Ovary (tissue), 3 donors: ENCODE measurements around the gene ADGRF1.

Experiments used
- CTCF ChIP-seq, 3 donors: fragments of 450-650 bp in 2 of 3; fragments of 200-600 bp in 1 of 3; IDR thresholded peaks; one replicate each; pipeline versions ENCODE4 v1.5.1 to v1.8.0; 2016 to 2022; ENCODE audit warnings: antibody characterized with exemption in 3 of 3, mild to moderate bottlenecking in 1 of 3
- POLR2A ChIP-seq: fragments of 450-650 bp; IDR thresholded peaks from one replicate; pipeline ENCODE4 v1.6.1; 2017; ENCODE audit warnings: antibody characterized with exemption, mild to moderate bottlenecking, moderate library complexity
- donor health status: DM: no; HTN: no; CAD: no.

- TF ChIP-seq POLR2A, result no peak
- TF ChIP-seq CTCF (IDR thresholded peaks at IDR 0.05), result no peak
These were observed 62.9 kb downstream of the ADGRF1 start for GRCh38 chr6:46979206-46979605.
